Transverse colon (tissue), 4 donors: ENCODE measurements around the gene CLEC18A.
"Not testable (repeated sequence)": the region's sequence is repeated elsewhere in the genome, so short reads cannot be mapped to it uniquely, and the experiment has no call there.

Experiments
- CTCF ChIP-seq, 5 experiments: fragments of 200-600 bp in 3 of 5; fragments of 450-650 bp in 2 of 5; sonication (generic) in 3 of 5; IDR thresholded peaks; 1 replicate in 2 of 5; 2 replicates in 3 of 5; pipeline ENCODE4 v1.5.1; 2016 to 2017; ENCODE audit warnings: antibody characterized with exemption in 5 of 5, inconsistent platforms in 3 of 5, mild to moderate bottlenecking in 2 of 5, moderate library complexity in 1 of 5
- EP300 ChIP-seq: sonication (generic); formaldehyde crosslinking; IDR thresholded peaks from one replicate; pipeline ENCODE4 v1.6.1; 2017; ENCODE audit warnings: antibody characterized with exemption, low read depth
- POLR2A ChIP-seq: fragments of 450-650 bp; IDR thresholded peaks from one replicate; pipeline ENCODE4 v1.6.1; 2016; ENCODE audit warnings: antibody characterized with exemption, mild to moderate bottlenecking, moderate library complexity
- POLR2AphosphoS5 ChIP-seq, 3 donors: sonication (generic); formaldehyde crosslinking; IDR thresholded peaks; one replicate each; pipeline ENCODE4 v1.6.1; 2016; ENCODE audit warnings: antibody characterized with exemption in 3 of 3

- not testable (repeated sequence) for TF ChIP-seq EP300; POLR2AphosphoS5 (IDR thresholded peaks at IDR 0.05); POLR2A; CTCF (IDR thresholded peaks at IDR 0.05)
Observed at GRCh38 chr16:70011120-70011519, 60.0 kb downstream of the CLEC18A start.
